HG03064 (cell line): ENCODE measurements around the gene COL16A1.
"Not testable (repeated sequence)": the region's sequence is repeated elsewhere in the genome, so short reads cannot be mapped to it uniquely, and the experiment has no call there.

ENCODE experiments used
- ATAC-seq: cut with Tn5 transposase; IDR thresholded peaks from one replicate; pipeline ENCODE4 v1.9.1; 2021; ENCODE audit warnings: low read depth; ENCODE audit not compliant: unreplicated experiment

The COL16A1 gene

DNA sequence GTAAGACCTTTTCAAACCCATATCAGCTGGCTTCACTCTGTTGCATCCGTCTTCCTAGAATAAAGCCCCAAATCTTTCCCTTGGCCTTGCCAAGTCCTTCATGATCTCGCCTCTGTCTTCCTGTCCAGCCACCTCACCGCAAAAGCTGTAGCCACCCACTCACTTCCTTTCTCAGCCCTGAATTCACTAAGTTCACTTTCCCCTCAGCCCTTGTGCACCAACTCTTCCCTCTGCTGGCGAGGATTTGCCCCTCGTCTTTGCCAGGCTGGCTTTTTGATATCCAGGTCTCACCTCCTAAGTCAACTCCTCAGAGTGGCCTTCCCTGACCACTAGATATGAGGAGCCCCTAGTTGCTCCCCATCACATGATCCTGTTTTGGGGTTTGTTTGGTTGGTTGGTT, 3.9 kb upstream of the COL16A1 start:
- ATAC-seq = no peak

GRCh38 chr1:31707059-31707600, 3.3 kb upstream of the COL16A1 start:
- ATAC-seq = not testable (repeated sequence)

DNA sequence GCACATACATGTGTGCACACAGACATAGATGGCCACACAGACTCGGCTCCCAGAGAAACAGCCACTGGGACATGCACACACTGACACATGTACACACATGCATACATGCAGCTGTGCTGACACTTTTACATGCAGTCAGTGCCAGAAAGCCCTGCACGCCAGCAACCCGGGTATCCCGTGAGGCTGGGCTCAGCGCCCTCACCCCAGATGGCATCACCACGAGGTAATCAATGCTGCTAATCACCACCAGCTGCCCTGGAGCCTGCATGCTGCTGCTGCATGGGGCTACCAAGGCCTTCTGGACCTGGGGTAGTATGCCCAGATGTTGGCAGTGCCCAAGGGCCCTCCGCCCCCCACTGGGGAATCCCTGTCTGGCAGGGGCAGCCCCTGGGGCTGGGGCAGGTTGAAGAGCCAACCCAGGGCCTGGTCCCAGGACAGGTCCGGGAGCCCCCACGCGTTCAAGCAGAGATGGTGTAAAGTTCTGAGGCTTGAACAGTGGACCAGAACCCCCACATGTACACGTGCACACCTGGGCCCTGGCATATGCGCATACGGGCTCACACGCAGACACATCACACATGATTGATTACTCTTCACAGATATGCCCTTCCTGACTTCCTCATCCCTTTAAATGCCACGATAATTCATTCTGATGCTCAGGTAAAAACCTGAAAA, 2.7 kb upstream of the COL16A1 start:
- ATAC-seq = no peak

DNA sequence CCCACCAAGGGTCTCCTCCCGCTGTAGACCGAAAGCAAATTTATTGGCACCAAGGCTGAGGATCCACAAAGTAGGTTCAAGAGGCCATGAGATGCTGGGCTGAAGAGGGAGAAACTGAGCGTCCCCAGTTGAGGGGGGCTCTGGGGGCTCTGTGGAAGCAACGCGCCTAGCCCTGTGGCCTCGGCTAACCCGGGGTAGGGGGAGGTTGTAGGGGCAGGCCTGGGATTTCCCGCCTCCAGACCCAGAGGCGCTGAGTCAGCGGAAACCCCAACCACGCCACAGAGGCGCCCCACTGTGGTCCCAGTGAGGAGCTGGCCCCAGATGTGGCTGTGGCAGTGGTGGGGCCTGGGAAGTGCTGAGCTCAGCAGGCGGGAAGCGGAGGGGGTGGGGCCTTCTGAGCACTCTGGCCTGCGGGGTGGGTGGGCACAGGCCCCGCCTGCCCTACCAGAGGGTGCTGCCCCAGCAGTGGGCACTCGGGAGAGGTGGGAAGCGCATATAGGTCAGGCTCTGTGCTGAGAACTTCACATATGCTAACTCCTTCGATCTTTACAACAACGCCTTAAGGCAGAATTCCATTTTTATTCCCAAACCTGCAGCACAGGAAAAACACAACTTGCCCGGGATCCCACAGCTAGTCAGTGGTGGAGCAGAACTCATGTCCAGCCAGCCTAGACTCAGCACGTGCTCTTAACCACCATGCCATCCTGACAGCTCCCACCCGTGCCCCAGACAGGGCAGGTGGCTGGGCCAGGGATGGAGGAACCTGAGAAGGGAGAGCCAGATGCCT, 1.5 kb upstream of the COL16A1 start:
- ATAC-seq = no peak

DNA sequence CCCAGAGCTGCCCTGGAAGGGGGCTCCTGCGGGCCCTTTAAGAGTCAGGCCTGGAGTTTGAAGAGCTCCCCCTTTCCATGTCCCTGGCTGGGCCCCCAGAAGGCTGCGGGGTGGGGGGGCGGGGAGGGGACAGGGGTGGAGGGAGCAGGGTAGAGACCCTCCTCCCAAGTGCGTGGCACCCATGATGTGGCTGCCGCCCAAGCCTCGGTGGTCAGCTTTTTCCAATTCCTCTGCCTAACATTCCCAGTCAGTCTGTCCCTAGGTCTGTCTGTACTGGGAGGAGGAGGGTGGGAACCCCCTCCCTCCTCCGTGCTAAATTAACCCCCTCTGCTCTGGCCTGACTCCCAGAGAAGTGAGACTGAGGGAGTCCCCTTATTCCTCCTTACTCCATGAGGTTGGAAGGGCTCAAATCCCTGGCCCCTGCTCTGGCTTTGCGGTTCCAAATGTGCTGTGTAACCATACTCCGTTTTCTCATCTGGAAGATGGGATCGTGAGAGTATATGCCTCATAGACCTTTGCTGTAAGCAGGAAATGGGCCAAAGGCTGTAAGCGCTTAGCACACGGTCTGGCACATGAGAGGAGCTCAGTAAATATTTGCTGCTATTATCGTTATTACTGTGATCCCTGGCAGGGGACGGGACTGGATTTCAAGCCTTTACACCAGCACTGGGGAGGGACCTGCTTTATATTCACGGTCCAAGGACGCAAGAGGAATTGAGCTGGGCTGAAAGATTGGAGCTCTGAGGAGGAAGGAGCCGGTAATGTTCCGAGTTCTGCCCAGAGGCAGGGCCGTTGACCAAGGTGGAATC, 658 bp upstream of the COL16A1 start:
- ATAC-seq = no peak

- no peak for ATAC-seq
These were observed 897 bp downstream of the COL16A1 start for GRCh38 chr1:31702836-31703404.

DNA sequence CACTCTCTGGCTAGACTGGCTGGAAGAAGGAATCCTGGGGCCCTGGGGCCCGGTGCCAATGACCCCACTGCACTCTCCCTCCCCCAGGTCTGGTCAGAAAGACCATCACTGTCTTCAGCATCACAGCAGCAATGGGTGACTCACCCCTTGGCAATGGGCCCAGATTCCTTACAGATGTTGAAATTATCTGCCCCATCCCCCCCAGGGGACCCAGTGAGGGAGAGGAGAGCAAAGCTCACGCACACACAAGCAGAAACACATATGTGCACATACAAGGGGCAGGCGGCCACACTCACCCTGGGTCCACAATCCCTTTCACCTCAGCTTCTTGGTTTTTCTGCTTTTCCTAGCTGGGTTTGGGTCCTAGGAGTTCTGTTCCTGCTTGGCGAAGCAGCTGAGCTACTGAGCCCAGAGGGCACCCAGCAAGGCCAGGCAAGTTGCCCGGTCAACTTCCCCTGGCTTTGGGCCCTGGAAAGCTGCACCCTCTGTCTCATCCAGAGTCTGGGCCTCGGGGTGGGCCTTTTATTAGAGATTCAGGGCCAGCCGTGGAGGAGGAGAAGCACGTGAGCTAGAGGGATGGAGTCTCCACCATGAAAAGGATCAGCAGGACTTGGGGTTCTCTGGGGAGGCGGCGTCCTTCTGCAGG, 2.6 kb downstream of the COL16A1 start:
- no peak for ATAC-seq

DNA sequence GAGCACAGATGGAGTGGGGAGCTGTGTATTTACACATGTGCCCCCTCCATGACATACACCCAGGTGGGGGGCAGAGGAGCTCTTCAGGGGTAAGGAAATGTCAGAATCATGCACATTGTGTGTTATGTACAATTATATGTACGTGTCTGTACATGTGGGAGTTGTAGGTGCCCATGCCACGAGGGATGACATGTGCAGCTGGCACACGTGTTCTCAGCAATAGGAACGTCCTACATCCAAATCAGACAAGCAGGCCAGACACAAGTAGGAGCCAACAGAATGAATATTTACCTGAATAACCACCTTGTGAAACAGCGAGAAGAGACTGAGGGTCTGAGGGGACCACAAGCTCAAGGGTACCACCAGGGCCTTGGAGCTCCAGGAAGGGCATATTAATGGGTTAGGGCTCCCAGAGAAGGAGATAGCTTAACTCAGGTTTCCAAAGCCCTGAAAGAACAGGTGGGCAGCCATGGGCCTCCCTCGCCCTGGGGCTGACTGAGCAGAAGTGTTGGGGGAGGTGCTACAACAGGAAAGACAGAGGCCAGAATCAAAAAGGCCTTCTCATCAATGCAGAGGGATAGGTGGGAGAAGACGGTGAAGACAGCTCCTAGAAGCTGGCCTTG, 3.2 kb downstream of the COL16A1 start:
- ATAC-seq = no peak

DNA sequence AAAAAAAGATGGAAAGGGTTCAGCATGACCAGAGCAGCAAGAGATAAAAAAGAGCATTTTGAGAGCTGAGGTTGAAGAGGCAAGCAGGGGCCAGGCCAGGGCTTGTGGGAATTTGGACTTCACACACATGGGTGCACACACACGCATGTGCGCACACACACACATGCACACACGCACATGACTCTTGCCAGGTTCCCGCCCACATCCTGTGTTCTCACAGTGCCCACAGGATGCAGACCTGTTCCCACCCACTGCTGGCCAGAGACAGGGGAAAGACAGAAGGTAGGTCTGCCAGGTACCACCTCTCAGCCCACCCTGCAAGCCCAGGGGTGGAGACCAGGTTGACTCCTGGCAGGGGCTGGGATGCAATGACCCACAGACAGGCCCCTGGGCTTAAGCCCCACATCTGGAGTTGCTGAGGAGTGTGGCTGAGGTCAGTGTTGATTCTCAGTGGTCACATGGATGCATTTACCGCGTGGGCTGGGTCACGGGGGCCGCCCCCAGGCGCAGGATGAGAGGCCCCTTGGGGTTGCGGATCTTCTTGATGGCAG, 4.4 kb downstream of the COL16A1 start:
- no peak for ATAC-seq

DNA sequence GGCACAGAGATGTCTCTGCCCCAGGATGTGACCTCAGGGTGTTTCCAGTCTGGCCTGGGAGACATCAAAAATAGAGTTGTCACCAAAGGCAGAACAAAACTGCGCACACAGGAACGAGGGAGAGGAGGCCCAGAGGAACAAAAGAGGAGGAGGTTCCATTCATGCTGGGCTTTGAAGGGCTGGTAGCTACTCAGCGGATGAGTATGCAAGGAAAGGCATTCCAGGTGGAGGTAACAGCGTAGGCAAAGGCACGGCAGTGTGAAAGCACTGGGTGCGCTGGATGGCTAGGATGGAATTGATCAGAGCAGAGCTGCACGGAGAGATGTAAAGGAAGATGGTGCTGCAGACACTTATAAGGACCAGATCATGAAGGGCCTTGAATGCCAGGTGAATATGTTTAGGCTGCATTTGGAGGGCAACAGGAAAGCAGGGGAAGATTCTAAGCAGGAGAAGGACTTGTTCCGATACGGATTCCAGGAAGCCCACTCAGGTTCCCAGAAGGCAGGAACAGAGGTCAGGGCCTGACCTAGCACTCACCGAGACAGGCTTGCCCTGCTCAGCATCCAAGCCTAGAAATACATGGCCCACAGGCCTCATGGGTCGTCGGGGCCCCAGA, 6.3 kb downstream of the COL16A1 start:
- ATAC-seq = no peak

DNA sequence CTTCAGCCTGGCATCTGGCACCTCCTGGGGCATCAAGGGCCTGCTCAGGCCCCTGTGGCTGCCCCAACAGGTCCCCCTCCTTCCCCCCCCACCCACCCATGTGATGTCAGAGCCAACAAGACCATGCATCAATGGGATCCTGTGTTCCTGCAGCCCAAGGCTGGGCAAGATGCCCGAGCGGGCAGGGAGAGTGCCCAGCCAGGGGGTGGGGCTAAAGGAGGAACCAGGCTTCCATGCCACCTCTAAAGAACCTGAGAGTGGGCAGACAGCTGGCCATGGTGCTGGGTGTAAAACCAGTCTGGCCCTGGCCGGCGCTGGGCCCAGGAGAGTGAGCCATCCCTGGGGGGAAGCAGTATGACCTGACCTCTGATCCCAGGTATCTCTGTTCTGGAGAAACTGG, 7.6 kb downstream of the COL16A1 start:
- no peak for ATAC-seq

GRCh38 chr1:31695327-31695726, 8.5 kb downstream of the COL16A1 start:
- ATAC-seq = no peak

GRCh38 chr1:31694964-31695313, 8.9 kb downstream of the COL16A1 start:
- ATAC-seq = no peak

DNA sequence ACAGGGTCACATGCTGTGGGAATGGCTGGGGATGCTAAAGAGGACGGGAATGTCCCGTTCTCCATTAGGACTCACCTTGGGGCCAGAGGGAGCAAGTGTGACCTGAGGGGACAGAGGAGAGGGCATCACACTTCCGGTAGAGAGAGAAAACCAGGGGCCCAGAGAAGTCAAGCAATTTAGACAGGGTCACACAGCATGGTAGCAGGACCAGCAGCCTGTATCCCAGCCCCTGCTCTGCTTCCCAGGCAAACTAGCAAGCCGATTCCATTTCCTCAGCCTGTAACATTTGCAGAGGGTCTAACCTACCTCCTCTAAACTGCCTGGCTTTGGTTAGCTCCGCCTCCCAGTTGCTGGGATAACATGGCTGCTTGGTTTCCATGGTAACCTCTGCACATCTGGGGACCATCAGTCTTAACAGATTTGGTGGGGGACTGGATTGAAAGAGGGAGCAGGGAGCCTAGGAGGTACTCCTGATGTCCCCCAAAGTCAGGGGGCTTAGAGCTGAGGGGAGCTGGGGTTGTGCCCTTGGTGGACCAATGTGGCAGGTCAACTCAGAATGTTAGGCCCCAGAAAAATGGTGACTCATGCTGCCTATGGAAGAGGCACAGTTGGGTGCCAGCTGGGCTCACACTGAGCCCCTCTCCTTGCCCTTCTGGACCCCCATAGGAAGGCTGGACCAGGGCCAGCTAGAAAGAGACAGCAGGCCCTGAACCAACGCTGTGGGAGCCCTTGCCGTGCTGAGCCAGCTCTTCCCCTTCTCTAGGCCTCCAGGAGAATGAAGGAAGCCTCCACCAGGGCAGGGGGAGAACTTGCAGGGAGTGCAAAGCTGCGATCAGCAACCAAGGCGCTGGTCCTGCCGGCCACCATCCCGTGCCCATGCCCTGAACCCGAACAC, 9.5 kb downstream of the COL16A1 start:
- no peak for ATAC-seq

GRCh38 chr1:31693231-31693630, 10.6 kb downstream of the COL16A1 start:
- no peak for ATAC-seq

DNA sequence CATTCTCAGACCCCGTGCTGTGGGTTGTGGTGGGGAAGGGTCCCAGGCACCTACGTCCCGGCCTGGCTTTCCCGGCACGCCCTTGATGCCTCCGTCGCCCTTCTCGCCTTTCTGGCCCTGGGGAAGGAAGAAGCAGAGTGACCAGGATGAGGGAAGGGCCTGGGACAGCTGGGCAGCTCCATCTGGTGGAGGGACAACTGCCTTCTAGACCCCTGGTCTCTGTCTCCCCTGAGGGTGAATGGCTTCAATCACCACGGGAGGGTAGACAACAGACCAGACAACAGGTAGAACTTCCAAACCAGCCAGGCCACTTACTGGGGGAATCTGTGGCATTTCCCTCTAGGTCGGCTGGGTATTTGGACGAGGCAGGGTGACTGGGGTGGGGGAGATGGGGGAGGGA, 11.9 kb downstream of the COL16A1 start:
- no peak for ATAC-seq

DNA sequence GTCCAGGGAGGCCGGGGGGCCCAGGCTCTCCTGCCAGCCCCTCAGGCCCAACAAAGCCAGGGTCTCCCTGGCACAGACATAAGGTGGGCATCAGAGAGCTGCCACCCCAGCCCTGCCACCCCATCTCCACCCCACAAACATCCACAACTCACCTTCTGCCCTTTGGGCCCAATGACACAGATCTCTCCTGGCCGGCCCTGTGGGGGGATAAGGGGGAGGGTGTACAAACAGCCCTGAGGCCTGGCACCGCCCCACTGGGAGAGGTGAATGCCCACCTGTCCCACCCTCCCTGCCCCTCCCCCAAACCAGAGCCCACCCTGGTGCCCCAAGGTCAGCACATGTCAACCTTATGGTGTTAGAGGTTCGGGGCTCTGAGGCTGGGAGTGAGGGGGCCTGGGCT, 12.4 kb downstream of the COL16A1 start:
- no peak for ATAC-seq

DNA sequence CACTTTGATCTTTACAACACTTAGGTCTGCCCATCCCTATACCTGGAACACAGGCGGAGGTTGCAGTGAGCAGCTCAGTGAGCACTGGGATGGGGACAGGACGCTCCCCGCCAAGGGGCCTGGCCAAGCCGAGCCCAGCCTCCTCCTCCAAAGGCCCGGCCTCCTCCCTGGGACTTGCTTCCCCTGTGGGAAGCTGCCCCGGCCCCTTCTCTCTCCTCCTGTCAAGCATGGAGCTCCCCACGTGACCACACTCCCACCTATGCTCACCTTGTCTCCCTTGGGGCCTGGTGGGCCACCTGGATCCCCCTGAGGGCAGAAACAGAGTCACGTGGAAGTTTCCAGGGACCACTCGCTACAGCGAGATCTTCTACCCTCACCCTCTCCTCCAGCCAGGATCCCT, 12.9 kb downstream of the COL16A1 start:
- ATAC-seq = no peak
